Dermis microvascular lymphatic vessel endothelial cell (primary cell): ENCODE results near the gene CPNE4. TPM values are rescaled to one million over a fixed set of nuclear protein-coding genes. Genes with fewer than 3 reads are reported as not detected.

Source experiments
- DNase-seq, 2 donors: peaks; one replicate each; pipeline versions ENCODE4 v3.0.0 to v3.0.0-alpha.2; 2010; ENCODE audit warnings: low read depth in 2 of 2
- total RNA-seq: library from RNA; depleted of rRNA; stranded (reverse); fragments of >200 nt; gene quantifications from 2 replicates; pipeline ENCODE4 v1.2.1, GENCODE V29; 2014

CPNE4 gene
- total RNA-seq, 1 donor from 2014 or later, result not detected

DNA sequence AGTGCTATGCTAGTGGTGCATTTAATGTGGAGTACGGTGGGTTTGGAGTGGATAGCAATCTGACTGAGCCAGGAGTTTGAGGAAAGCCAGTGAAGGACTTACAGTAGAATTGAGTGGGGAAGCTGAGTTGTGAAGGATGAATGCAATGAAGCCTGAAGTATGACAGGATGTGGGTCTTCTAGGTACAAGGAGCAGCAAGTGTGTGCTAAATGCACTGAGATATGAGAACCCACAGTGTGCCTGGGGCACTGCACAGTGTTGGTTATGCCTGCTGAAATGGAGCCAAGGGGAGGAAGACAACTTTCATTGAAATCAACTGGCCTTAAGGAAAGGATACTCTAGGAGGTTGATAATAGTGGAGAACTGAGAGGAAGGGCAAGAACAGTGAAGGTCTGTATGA lies 426.5 kb downstream of the CPNE4 start:
- no peak for DNase-seq

DNA sequence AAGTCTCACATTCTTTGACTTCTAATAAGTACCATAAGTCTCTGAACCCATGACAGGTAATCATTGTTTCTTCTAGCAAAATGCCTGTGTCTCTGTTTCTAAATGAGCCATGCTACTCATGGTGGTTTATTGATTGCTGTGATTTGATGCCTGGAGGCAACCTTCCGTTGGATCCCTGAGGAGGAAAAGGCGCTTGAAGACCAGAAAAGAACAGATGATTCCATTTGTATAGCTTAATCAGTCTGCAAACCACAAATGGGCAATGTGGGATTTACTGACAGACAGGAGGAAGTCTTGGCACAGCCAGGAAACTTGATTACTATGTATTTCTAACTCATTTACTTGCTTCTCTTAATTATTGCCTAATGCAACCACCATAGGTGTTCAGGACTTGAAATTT lies 428.9 kb downstream of the CPNE4 start:
- no peak for DNase-seq

DNA sequence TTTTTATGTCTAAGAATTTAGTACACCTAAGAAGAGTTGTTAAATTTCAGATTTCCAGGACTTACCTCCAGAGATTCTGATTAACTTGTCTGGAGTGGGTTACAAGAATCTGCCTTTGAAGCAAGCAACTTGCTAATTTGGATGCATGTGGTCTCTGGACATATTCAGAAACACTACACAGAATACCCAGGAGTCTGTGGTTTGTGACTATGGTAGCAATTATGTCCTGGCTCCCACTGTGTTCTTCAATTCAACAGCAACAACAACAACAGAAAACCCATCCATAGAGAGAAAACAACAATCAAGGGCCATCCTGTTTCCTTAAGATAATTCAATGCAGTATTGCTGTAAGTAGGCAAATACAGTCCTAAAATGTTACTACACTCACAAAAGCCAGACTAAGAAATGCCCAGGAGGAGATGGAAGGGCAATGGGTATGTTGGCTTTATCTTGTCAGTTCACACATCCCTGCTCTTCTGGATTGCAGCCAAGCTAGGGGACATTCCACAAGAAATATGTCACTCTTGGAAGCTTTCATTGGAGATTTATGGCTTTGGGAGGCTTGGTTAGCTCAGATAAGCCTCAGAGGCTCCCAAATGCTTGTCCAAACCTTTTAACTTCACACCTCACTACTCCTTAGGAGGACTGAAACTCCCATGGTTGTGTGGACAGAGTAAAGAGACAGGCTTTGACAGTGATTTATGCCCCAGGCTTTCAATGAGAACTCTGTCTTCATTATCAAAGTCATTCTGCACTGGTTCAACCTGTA lies 432.6 kb downstream of the CPNE4 start:
- DNase-seq, result no peak

DNA sequence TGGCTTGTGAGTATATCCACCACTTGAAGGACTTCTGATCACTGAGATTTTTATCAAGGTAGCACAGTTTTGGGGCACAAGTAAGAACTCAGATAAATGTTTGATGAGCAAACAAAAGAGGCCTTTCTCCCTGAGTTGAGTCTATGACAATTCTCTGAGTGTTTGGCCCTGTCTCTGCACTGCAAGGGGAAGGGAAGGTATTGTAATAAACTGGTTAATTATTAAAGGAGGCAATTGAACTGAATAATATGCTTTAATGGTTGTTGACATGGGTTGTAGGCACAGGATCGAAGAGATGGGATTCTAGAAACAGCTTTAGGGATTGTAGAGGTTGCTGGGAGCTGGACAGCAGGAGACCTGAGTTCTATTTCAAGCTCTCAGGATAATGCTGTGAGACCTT lies 437.0 kb downstream of the CPNE4 start:
- DNase-seq, result no peak

DNA sequence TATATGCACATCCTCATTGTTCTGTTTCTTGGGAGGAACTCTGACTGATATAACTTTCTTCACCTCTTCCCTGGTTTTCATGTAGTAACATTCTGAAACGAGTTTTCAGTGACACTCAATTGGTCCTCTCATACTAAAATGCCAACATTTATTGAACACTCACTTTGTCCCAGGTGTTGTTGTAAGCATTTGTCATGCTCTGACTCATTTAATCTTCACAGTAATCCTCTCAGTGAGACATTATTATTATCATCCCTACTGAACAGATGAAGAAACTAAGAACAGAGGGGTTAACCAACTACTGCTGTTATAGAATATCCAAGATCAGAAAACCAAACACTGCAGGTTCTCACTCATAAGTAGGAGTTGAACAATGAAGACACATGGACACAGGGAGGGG lies 437.9 kb downstream of the CPNE4 start:
- no peak for DNase-seq

DNA sequence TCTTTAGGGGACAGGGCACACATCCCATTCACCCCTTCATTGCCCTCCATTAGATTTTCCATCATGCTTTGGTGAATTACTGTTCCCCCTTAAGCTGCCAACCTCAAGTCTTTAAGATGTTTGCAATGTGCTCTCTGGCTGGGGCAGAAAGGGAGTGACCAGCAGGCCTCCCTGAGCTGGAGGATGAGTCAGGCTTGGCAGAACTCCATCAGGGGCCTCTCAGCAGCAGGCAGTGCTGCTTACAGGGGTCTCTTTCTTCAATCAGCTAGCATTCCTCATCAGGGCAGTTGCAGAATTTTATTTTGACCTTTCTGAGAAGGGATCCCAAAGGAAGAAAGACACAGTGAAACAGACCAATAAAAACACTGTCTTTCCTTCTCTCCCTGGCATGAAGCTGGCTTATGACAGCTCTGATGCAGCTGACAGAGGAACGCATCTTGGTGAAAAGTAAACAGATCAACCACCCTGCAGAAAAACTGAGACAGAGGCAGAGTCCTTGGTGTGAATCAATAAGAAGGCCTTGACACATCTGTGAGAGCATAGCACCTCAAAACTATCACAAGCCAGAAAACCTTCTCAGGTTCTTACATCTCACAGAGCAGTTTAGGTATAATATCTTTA lies 443.3 kb downstream of the CPNE4 start:
- DNase-seq, result no peak

DNA sequence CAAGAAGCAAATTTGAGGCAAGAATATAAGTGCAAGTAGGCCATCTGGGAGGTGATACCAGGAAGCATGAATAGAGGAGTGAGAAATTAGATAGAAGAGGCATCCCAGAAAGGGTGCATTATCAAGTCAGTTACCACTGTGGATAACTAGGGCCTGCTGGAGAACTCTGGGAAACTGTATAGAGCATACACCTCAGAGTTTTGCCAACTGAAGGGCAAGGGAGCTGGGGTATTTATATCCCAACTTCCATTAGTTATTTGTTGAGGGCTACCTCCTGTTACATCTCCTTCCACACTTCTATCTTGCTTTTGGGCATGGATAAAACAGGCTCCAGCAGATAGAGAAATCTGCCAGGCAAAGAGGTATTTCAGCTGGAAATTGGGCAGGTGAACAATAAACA lies 448.5 kb downstream of the CPNE4 start:
- no peak for DNase-seq

DNA sequence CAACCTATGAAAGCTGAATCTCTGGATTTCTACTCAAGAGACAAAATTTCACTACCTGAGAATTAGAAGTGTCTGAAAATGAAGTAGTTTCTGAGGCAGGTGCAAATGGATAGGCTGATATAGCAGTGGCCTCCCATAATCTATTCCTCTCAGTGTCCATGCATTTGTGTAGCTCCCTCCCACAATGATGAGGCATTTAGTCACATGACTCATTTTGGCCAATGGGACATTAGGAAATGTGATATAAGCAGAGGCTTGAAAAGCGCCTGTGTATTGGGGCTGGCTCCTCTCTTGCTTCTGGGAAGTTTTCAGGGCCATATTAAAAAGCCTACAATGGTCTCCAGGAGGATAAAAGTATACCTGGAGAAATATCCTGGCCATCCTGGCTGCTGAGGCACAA lies 452.4 kb downstream of the CPNE4 start:
- no peak for DNase-seq

DNA sequence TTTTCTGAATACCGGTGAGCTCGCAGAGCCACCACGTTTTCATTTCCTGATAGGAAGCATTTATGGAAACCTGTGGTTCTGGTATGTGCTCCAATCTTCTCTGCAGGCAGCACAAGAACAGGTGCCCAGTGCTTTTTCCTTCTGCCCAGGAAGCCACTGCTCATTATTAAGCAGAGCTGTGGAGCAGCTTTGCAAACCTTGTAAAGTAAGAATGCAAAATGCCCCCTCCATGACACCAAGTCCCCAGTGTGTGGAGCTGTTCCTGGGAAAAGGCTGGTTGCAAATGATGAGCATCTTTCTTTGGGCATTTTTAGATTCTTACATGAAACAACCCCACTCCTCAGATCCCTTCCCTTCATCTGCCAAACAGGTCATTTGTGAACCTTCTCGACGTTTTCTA lies 466.4 kb downstream of the CPNE4 start:
- DNase-seq, result no peak

DNA sequence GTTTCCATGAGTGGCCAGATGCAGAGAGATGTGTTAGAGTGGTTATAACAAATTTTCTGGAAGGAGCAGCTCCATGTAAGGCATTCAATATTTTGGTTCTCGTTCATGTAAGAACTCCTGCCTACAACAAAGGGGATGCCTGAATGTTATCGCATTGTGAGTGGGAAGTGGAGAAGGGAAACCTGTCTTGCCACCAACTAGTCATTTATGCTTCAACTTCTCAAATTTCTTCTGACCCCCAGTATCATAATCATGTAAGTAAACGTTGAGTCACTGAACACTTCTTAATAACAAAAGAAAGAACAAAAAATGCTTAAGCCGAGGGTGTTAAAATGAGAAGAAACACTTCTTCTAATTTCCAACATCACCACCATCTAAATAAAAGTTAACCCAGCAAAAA lies 470.0 kb downstream of the CPNE4 start:
- no peak for DNase-seq

DNA sequence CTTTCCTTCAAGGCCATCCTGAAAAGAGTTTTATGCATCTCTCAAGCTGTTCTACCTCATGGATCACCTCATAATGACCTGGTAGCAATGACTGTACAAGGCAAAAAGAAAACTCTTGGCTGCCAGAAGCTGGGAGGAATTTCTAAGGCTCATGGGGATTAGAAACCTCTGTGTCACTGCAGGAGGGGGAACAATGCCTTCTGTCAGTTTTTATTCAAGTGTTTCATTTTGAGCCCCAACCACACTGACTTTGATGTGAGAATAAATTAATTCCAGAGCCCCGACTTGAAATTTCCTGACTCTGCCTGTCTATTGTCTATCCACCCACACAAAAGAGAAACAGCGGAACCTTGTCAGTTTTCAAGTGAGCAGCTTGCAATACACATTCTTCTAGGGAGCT lies 473.3 kb downstream of the CPNE4 start:
- no peak for DNase-seq

DNA sequence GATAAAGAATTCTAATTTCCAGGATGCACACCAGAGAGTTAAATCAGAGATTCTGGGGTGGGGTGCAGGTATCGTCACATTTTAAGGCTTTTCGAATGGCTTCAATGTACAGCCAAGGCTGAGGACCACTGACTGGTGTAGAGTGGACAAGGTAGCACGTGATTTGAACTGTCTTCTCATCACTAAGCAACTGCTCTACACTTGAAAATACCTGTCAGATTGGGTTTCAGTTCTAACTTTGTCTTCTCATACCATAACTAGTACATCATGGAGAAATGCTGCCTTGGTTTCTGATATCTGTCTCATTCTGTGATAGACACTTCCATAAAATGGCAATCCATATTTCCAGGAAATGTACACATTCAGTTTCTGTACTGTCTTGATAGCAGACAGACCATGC lies 474.0 kb downstream of the CPNE4 start:
- no peak for DNase-seq

DNA sequence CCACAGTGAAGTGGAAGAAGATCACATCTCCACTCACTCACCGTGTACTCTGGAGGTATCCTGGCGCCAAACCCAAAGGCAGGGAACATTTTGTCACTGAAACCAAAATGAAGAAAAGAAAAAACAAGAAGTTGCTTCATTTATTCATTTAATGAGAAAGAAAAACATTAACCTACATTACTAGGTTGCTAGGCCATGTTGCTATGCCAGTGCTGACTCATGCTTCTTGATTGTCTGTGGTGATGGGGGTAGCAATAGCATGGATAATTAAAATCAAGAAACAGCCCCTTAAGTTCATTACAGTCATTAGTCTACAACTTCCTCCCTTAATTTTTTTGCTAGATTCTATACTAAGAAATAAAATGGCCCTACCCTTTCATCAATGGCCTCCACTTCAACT lies 479.4 kb downstream of the CPNE4 start:
- DNase-seq, result no peak

DNA sequence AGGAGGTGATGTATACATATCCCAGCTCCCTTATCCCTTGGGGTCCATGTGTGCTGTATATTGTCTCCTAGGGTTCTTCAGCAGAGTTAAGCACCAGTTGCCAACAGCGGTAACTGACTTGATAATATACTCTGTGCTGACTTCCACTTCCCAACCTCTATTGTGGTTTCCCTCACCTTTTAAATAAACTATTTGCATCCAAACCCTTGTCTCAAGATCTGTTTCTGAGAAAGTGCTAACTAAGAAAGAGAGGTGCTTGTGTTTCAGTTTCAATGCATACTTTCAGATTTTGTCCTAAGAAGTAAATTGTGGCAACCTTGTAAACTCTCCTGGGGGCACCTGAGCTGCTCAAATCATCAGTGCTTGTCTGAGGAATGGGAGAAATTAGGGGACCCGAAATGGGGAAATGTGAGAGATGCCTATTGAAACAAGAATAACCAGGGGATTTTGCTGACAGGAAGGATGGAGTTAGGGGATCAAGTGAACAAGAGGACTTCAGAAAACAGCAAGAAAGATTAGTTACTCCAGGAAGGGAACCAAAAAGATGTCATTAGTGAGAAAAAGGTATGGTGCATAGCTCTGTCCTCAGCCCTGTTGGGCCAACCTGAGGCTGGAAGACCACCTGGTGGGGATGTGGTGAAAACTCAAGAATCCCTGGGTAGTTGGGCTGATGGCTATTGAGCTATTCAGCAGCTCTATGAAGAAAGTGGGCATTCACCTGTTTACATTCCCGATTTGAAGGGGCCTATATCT lies 481.1 kb downstream of the CPNE4 start:
- no peak for DNase-seq

DNA sequence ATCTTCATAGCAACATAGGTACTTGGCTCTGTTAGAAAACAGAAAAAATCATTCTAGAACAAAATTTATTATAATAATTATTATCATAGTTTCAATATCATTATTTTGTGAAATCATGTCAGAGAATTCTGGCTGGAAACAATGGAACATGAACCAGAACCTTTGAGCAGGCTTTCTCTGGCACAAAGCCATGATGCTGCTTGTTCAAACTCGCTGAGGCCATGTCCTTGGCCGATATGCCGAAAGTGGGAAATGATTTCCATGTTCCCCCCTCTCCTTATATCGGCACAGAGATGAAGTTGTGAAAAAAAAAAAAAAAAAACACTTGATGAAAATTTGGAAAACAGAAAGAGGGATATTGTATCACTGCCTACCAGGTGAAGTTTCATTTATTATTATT lies 483.1 kb downstream of the CPNE4 start:
- no peak for DNase-seq

DNA sequence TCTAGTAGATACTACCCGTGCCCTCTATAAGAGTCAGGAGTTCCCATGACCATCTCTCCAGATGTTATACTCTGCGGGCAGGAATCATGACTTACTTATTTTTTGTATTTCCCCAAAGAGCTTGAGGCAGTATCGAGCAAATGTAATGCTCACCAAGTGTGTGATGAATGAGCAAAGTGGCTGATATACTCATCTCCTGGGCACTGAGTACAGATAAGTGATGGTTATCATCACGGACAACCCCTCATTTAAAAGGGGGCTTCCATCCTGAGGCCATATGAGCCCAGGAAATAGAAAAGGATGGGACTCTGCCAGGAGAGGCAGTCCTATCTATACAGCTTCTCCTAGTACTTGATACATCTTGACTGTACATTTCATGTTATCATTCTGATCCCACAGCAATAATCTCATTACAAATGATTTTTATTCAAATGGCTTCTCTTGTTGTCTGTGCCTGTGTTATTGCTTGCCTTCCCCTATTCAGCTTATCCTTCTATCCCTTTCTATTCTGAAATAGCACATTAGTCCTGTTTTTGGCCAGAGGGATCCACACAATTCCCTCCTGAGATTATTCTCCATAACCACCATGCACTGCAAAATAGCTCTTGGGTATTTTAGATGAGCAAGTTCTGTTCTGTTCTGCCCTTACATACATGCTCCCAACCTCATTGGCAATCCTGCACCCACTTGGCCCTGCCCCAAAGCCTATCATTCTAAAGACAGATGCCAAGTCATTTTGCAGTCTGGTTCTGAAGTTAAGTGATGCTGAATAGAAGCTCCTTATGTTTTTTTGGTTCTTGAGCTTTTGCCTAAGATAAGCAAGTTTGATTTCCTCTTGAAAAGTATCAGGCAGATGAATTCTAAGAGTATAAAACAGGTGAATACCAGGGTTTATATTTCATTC lies 484.0 kb downstream of the CPNE4 start:
- DNase-seq, result no peak

DNA sequence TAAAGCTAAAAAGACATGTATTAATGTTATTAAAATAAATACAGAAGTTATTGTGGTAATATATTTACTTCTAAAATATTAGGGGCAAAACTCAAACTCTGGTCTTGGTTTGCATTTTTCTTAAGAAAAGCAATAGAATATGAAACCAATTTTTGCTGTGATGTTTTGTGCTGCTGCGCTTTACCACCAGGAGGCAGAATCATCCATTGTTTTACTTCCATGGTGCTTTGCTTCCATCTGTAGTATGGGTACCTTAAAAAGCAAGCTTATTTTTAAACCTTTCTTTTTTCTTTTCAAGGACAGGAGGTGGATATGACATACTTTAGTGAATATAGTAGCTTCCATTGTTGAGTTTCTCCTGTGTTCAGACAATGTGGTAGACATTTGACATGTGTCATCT lies 485.5 kb downstream of the CPNE4 start:
- no peak for DNase-seq

DNA sequence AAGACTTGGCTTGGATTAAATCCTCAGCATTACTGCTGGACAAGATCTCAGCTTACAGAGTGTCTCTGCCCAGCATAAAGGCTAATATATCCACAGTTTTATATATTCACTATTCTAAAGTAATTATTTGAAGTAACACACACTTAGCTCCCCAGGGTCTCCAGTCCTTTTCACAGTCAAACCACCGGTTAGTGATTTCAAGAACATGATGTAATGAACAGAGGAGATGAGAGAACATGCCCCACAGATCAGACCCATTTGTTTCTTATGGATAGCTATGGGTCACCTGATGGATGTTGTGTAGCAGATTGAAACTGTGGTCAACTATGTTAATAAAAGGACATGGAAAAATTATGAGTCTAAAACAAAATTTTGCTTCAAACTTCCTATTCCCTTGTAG lies 487.2 kb downstream of the CPNE4 start:
- DNase-seq, result no peak

DNA sequence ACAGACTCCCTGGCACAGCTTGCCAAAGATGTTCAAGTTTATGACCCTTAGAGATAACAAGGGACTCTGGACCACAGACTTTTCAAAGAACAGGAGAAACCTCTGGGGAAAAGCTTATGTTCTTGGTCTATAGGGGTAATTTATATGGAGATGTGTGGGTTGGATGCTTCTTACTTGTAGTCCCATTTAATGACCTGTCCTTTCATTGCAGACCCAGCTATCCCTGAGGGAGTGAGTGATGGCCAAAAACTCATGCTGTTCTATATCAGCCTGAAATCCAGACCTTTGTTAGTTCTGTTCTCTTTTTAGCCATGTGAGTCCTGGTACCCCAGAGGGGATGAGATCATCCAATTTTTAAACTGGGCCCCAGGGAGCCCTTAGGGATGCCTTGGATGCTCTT lies 488.4 kb downstream of the CPNE4 start:
- no peak for DNase-seq

DNA sequence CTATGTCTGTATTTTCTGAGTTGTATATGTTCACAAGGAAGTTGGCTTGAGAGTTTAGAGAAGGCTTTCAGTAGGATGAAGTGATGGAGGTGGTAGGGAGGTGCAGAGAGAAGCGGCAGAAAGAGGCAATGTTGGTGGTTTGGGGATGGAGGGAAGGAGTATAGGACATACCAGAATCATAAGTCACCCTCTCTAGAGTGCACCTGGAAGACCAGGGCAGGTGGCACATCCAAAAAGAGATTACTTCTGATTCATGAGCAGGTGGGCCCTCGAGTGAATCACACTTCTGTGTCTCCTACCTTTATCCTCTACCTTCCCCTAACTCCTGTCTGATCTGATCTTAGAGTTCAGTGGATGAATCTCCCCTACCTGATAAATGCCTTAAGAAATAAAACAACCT lies 490.3 kb downstream of the CPNE4 start:
- DNase-seq, result no peak

DNA sequence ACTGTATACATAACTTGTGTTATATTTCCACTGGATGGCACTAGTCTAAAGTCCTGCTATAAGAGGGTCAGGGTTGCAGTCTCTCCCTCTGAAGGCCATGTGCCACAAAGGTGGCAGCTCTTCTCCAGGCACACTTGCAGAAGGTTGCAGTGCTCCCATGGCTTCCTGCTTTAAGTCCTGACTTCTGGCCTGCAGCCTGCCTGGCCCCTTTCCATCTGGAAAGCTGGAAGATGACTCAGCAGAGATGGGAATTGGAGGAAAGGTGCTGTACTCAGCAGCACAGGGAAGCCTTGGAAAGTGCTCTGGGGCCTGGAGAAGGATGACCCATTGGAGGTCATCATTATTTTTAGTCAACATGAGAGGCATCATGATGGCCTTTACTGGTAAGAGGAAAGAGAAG lies 491.1 kb downstream of the CPNE4 start:
- peak in 1 of 2 donors; percentile 74 for DNase-seq

DNA sequence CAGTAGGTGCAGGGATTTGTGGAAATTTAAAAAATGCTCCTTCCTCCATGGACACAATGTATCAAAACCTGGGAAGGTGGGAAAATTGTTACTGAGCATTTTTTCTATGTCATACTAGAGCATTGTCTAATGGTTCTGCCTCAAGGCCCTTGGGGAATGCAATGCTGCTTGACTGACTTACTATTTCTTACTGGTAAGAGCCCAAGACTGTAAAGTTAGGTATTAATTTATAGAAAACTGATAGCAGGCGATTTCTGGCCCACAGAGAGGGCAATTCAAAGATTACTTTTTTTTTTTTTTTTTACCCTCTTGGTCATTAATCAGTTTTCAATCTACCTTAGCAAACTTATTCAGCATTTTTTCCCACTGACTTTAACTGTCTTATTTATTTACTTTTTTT lies 493.5 kb downstream of the CPNE4 start:
- DNase-seq, result no peak
